K562 (cell line): ENCODE data around the gene QARS1. TPM values are rescaled to one million over a fixed set of nuclear protein-coding genes. Genes with fewer than 3 reads are reported as not detected.

Source experiments
- CREB1 ChIP-seq, 2 experiments: sonication (generic) in 1 of 2; formaldehyde crosslinking in 1 of 2; IDR thresholded peaks; 2 replicates each; pipeline versions ENCODE4 v1.6.1 to v1.8.0; 2012 to 2022; ENCODE audit warnings: inconsistent platforms in 1 of 2, mild to moderate bottlenecking in 1 of 2, missing genetic modification reagents in 1 of 2, moderate library complexity in 1 of 2
- DACH1 ChIP-seq: fragments of 450-650 bp; IDR thresholded peaks from 2 replicates; pipeline ENCODE4 v1.6.1; 2018; ENCODE audit not compliant: partially characterized antibody
- DLX4 ChIP-seq: fragments of 250-450 bp; sonication (Bioruptor Pico); IDR thresholded peaks from 2 replicates; pipeline ENCODE4 v1.6.1; 2021; ENCODE audit warnings: mild to moderate bottlenecking
- DPF2 ChIP-seq: fragments of 450-650 bp; IDR thresholded peaks from 2 replicates; pipeline ENCODE4 v1.6.1; 2016
- FOXA1 ChIP-seq: fragments of 450-650 bp; IDR thresholded peaks from 2 replicates; pipeline ENCODE4 v1.6.1; 2016; ENCODE audit warnings: mild to moderate bottlenecking, borderline replicate concordance
- FOXP1 ChIP-seq: sonication (generic); formaldehyde crosslinking; IDR thresholded peaks from 2 replicates; pipeline ENCODE4 v1.8.0; 2022; ENCODE audit warnings: mild to moderate bottlenecking, missing genetic modification reagents
- HDAC3 ChIP-seq: fragments of 450-650 bp; IDR thresholded peaks from 2 replicates; pipeline ENCODE4 v1.6.1; 2018; ENCODE audit warnings: borderline replicate concordance, mild to moderate bottlenecking, moderate library complexity; ENCODE audit not compliant: partially characterized antibody
- JUN ChIP-seq, 2 experiments: sonication (generic) in 1 of 2; formaldehyde crosslinking in 1 of 2; IDR thresholded peaks; 2 replicates each; pipeline versions ENCODE4 v1.6.1 to v1.8.0; 2012 to 2022; ENCODE audit warnings: borderline replicate concordance in 2 of 2, mild to moderate bottlenecking in 2 of 2, improper control_type of control experiment in 1 of 2, low read depth in 1 of 2, low read length in 1 of 2, missing genetic modification reagents in 1 of 2
- KDM4B ChIP-seq, 2 experiments: fragments of 450-650 bp in 1 of 2; sonication (generic) in 1 of 2; IDR thresholded peaks; 2 replicates each; pipeline ENCODE4 v1.6.1; 2016 to 2017; ENCODE audit warnings: borderline replicate concordance in 2 of 2, antibody characterized with exemption in 1 of 2, low read depth in 1 of 2, mild to moderate bottlenecking in 1 of 2
- NFE2 ChIP-seq: IDR thresholded peaks from 2 replicates; pipeline ENCODE4 v1.6.1; 2014; ENCODE audit warnings: antibody characterized with exemption, low read depth
- RBM22 ChIP-seq: fragments of 200-400 bp; formaldehyde crosslinking; IDR thresholded peaks from 2 replicates; pipeline ENCODE4 v1.6.1; 2018; ENCODE audit warnings: low read length, low read depth; ENCODE audit not compliant: poor library complexity, severe bottlenecking
- STAG1 ChIP-seq: sonication (generic); formaldehyde crosslinking; IDR thresholded peaks from 2 replicates; pipeline ENCODE4 v1.5.0; 2020; ENCODE audit warnings: missing genetic modification reagents, borderline replicate concordance
- TAL1 ChIP-seq: fragments of 450-650 bp; IDR thresholded peaks from 2 replicates; pipeline ENCODE4 v1.6.1; 2016; ENCODE audit warnings: mild to moderate bottlenecking
- TARDBP ChIP-seq: fragments of 450-650 bp; IDR thresholded peaks from 2 replicates; pipeline ENCODE4 v1.6.1; 2016
- ZBTB17 ChIP-seq: fragments of 450-650 bp; formaldehyde crosslinking; IDR thresholded peaks from 2 replicates; pipeline ENCODE4 v1.4.0; 2020; ENCODE audit warnings: mild to moderate bottlenecking
- polyA plus RNA-seq, 8 experiments: library from polyadenylated mRNA; depleted of rRNA in 4 of 8; stranded (reverse) in 5 of 8; unstranded in 3 of 8; fragments of >200 nt; fragmentation: Nextera tagmentation in 2 of 8; fragmentation: Illumina TruSeq in 1 of 8; extraction: Ambion mirVana in 2 of 8; extraction: Trizol in 1 of 8; gene quantifications; 2 replicates each; pipeline versions ENCODE4 v1.2.1 to v1.2.3, GENCODE V29; 2011 to 2014; ENCODE audit warnings: inconsistent platforms in 1 of 8, missing spikeins in 1 of 8
- total RNA-seq, 7 experiments: library from RNA; depleted of rRNA in 6 of 7; stranded (reverse); fragments of >200 nt in 6 of 7; fragmentation: Illumina TruSeq in 2 of 7; extraction: Trizol in 2 of 7; gene quantifications; 2 replicates each; pipeline versions ENCODE4 v1.2.1 to v1.2.3, GENCODE V29; 2011 to 2021; ENCODE audit warnings: low replicate concordance in 1 of 7
- TF ChIP-seq, protein P1 (sequence below): sonication (generic); formaldehyde crosslinking; IDR thresholded peaks from 2 replicates; pipeline ENCODE4 v1.8.1; 2023; ENCODE audit warnings: mild to moderate bottlenecking, missing genetic modification reagents
- TF ChIP-seq, protein P2 (sequence below): sonication (generic); formaldehyde crosslinking; IDR thresholded peaks from 2 replicates; pipeline ENCODE4 v1.8.1; 2023; ENCODE audit warnings: mild to moderate bottlenecking, missing genetic modification reagents
- TF ChIP-seq, protein P3 (sequence below), 2 experiments: fragments of 450-650 bp; IDR thresholded peaks; 2 replicates each; pipeline ENCODE4 v1.6.1; 2016
- TF ChIP-seq, protein P4 (sequence below): fragments of 250-450 bp; sonication (Bioruptor Pico); IDR thresholded peaks from 2 replicates; pipeline ENCODE4 v1.5.0; 2021
- TF ChIP-seq, protein P5 (sequence below): fragments of 200-400 bp; formaldehyde crosslinking; IDR thresholded peaks from 2 replicates; pipeline ENCODE4 v1.6.1; 2017; ENCODE audit warnings: mild to moderate bottlenecking, low read depth, low read length, moderate library complexity

QARS1 gene
- total and polyA plus RNA-seq, 9 of the 15 experiments (the other 6 are each of a cell fraction or from before 2014, with no cell fraction given), result 148 to 310 (median 273) TPM

DNA sequence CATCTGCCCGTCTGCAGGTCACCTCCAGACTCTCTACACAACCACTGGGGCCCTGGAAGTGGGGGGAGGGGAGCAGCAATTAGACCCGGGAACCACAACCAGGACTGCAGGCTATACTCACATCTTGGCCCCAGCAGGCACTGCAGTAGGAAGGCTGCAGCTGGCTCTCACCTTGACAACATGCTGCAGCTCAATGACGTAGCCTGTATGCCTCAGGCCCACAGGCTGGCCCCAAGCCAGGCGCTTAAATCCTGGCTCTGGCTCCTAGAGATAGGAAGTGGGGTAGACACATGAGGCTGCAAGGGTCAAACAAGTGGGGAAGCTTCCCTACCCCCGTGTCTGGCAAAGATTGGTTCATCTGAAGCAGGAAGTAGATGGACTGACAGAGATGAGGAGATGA is 6.1 kb downstream of the QARS1 start (continued):
- TF ChIP-seq, protein P1, sequence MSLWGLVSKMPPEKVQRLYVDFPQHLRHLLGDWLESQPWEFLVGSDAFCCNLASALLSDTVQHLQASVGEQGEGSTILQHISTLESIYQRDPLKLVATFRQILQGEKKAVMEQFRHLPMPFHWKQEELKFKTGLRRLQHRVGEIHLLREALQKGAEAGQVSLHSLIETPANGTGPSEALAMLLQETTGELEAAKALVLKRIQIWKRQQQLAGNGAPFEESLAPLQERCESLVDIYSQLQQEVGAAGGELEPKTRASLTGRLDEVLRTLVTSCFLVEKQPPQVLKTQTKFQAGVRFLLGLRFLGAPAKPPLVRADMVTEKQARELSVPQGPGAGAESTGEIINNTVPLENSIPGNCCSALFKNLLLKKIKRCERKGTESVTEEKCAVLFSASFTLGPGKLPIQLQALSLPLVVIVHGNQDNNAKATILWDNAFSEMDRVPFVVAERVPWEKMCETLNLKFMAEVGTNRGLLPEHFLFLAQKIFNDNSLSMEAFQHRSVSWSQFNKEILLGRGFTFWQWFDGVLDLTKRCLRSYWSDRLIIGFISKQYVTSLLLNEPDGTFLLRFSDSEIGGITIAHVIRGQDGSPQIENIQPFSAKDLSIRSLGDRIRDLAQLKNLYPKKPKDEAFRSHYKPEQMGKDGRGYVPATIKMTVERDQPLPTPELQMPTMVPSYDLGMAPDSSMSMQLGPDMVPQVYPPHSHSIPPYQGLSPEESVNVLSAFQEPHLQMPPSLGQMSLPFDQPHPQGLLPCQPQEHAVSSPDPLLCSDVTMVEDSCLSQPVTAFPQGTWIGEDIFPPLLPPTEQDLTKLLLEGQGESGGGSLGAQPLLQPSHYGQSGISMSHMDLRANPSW (CRISPR knock-in tag), result no peak
- TF ChIP-seq HDAC3, result peak; percentile 63
- TF ChIP-seq CREB1 (IDR thresholded peaks at IDR 0.05), result peak; percentile 69
- TF ChIP-seq CREB1 (CRISPR knock-in tag; IDR thresholded peaks at IDR 0.05), result peak; percentile 48; the same call in 1 of the 2 replicates
- TF ChIP-seq, protein P2, sequence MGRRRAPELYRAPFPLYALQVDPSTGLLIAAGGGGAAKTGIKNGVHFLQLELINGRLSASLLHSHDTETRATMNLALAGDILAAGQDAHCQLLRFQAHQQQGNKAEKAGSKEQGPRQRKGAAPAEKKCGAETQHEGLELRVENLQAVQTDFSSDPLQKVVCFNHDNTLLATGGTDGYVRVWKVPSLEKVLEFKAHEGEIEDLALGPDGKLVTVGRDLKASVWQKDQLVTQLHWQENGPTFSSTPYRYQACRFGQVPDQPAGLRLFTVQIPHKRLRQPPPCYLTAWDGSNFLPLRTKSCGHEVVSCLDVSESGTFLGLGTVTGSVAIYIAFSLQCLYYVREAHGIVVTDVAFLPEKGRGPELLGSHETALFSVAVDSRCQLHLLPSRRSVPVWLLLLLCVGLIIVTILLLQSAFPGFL (CRISPR knock-in tag), result no peak
- TF ChIP-seq JUN (IDR thresholded peaks at IDR 0.05; ENCODE audit: borderline replicate concordance, low read depth, low read length), result no peak
- no peak for TF ChIP-seq JUN (CRISPR knock-in tag; IDR thresholded peaks at IDR 0.05; ENCODE audit: borderline replicate concordance)
- no peak for TF ChIP-seq FOXA1
- TF ChIP-seq, protein P3, sequence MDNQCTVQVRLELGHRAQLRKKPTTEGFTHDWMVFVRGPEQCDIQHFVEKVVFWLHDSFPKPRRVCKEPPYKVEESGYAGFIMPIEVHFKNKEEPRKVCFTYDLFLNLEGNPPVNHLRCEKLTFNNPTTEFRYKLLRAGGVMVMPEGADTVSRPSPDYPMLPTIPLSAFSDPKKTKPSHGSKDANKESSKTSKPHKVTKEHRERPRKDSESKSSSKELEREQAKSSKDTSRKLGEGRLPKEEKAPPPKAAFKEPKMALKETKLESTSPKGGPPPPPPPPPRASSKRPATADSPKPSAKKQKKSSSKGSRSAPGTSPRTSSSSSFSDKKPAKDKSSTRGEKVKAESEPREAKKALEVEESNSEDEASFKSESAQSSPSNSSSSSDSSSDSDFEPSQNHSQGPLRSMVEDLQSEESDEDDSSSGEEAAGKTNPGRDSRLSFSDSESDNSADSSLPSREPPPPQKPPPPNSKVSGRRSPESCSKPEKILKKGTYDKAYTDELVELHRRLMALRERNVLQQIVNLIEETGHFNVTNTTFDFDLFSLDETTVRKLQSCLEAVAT (IDR thresholded peaks at IDR 0.05), result no peak
- no peak for TF ChIP-seq STAG1 (CRISPR knock-in tag)
- TF ChIP-seq TARDBP, result no peak
- TF ChIP-seq FOXP1 (CRISPR knock-in tag), result no peak
- TF ChIP-seq, protein P4, sequence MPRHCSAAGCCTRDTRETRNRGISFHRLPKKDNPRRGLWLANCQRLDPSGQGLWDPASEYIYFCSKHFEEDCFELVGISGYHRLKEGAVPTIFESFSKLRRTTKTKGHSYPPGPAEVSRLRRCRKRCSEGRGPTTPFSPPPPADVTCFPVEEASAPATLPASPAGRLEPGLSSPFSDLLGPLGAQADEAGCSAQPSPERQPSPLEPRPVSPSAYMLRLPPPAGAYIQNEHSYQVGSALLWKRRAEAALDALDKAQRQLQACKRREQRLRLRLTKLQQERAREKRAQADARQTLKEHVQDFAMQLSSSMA (CRISPR knock-in tag), result no peak
- no peak for TF ChIP-seq NFE2
- peak; percentile 40; the same call in 1 of the 2 replicates for TF ChIP-seq DPF2
- no peak for TF ChIP-seq DLX4
- TF ChIP-seq ZBTB17 (CRISPR knock-in tag), result no peak
- TF ChIP-seq, protein P5, sequence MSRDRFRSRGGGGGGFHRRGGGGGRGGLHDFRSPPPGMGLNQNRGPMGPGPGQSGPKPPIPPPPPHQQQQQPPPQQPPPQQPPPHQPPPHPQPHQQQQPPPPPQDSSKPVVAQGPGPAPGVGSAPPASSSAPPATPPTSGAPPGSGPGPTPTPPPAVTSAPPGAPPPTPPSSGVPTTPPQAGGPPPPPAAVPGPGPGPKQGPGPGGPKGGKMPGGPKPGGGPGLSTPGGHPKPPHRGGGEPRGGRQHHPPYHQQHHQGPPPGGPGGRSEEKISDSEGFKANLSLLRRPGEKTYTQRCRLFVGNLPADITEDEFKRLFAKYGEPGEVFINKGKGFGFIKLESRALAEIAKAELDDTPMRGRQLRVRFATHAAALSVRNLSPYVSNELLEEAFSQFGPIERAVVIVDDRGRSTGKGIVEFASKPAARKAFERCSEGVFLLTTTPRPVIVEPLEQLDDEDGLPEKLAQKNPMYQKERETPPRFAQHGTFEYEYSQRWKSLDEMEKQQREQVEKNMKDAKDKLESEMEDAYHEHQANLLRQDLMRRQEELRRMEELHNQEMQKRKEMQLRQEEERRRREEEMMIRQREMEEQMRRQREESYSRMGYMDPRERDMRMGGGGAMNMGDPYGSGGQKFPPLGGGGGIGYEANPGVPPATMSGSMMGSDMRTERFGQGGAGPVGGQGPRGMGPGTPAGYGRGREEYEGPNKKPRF, result no peak
- TF ChIP-seq RBM22, result no peak
- TF ChIP-seq TAL1, result peak; percentile 55; the same call in 1 of the 2 replicates
- no peak for TF ChIP-seq KDM4B (IDR thresholded peaks at IDR 0.05; ENCODE audit: borderline replicate concordance in 2 of 2, low read depth in 1 of 2)
- no peak for TF ChIP-seq DACH1
